GM19467 (cell line): ENCODE data around the gene KCNA4.
"Not testable (repeated sequence)": the region's sequence is repeated elsewhere in the genome, so short reads cannot be mapped to it uniquely, and the experiment has no call there.

Experiments used
- ATAC-seq: cut with Tn5 transposase; IDR thresholded peaks from one replicate; pipeline ENCODE4 v1.9.1; 2021; ENCODE audit warnings: mild to moderate bottlenecking, moderate library complexity; ENCODE audit not compliant: unreplicated experiment

The KCNA4 gene

GRCh38 chr11:30000986-30001750 lies 15.7 kb downstream of the KCNA4 start:
- no peak for ATAC-seq

- peak; percentile 82 for ATAC-seq
Observed at GRCh38 chr11:29996016-29996415, 20.8 kb downstream of the KCNA4 start.

GRCh38 chr11:29989174-29989970 lies 27.5 kb downstream of the KCNA4 start:
- no peak for ATAC-seq

- no peak for ATAC-seq
Observed at GRCh38 chr11:29985248-29985647, 31.6 kb downstream of the KCNA4 start.

- no peak for ATAC-seq
Observed at GRCh38 chr11:29984544-29984943, 32.3 kb downstream of the KCNA4 start.

GRCh38 chr11:29978549-29978948 lies 38.3 kb downstream of the KCNA4 start:
- no peak for ATAC-seq

- ATAC-seq, result not testable (repeated sequence)
Observed at GRCh38 chr11:29975580-29975979, 41.2 kb downstream of the KCNA4 start.

GRCh38 chr11:29963796-29964195 lies 53.0 kb downstream of the KCNA4 start:
- ATAC-seq, result no peak

- ATAC-seq, result no peak
Observed at GRCh38 chr11:29963036-29963435, 53.8 kb downstream of the KCNA4 start.

GRCh38 chr11:29962243-29962642 lies 54.6 kb downstream of the KCNA4 start:
- ATAC-seq, result peak; percentile 57
